ENCODE results near the gene DIDO1. TPM values are rescaled to one million over a fixed set of nuclear protein-coding genes. Genes with fewer than 3 reads are reported as not detected.

The DIDO1 gene
- total and polyA plus RNA-seq, 2 of the 13 experiments (the other 11 are each of a cell fraction or from before 2014, with no cell fraction given) = 75.0 to 75.1 TPM

- TF ChIP-seq NFAT5 (CRISPR knock-in tag; IDR thresholded peaks at IDR 0.05) (peak; percentile 47; the same call in 1 of the 2 replicates), ZSCAN25 (CRISPR knock-in tag; IDR thresholded peaks at IDR 0.05) (no peak), ZNF720 (CRISPR knock-in tag; IDR thresholded peaks at IDR 0.05) (no peak), ZNF891 (CRISPR knock-in tag; IDR thresholded peaks at IDR 0.05) (no peak; the same call in none of the 2 replicates), HNF1B (CRISPR knock-in tag; IDR thresholded peaks at IDR 0.05) (peak; percentile 59; the same call in 1 of the 2 replicates), ZNF543 (CRISPR knock-in tag; IDR thresholded peaks at IDR 0.05) (no peak; the same call in 1 of the 2 replicates), BHLHE40 (IDR thresholded peaks at IDR 0.05; ENCODE audit: low read length) (no peak), JDP2 (CRISPR knock-in tag; IDR thresholded peaks at IDR 0.05; ENCODE audit: borderline replicate concordance) (no peak), ELF1 (CRISPR knock-in tag; IDR thresholded peaks at IDR 0.05) (no peak), ZNF674 (CRISPR knock-in tag; IDR thresholded peaks at IDR 0.05; ENCODE audit: low read depth) (peak; percentile 54; the same call in 1 of the 2 replicates), LCORL (IDR thresholded peaks at IDR 0.05) (no peak), LCORL (CRISPR knock-in tag; IDR thresholded peaks at IDR 0.05) (no peak), TCF12 (IDR thresholded peaks at IDR 0.05) (no peak), TCF12 (CRISPR knock-in tag; IDR thresholded peaks at IDR 0.05) (peak; percentile 55; the same call in 1 of the 2 replicates), ZNF317 (CRISPR knock-in tag; IDR thresholded peaks at IDR 0.05) (peak; percentile 83), NFIC (IDR thresholded peaks at IDR 0.05; ENCODE audit: low read length) (no peak), RFX1 (IDR thresholded peaks at IDR 0.05) (no peak), ADNP (CRISPR knock-in tag; IDR thresholded peaks at IDR 0.05) (no peak), CBX2 (IDR thresholded peaks at IDR 0.05; ENCODE audit: low read depth, low read length) (no peak), CBX2 (CRISPR knock-in tag; IDR thresholded peaks at IDR 0.05; ENCODE audit: low read depth) (peak; percentile 71; the same call in 1 of the 2 replicates), CTCF (CRISPR knock-in tag; IDR thresholded peaks at IDR 0.05) (peak; percentile 49)
These were observed 26.9 kb upstream of the DIDO1 start (continued) for GRCh38 chr20:62952968-62953838.

Data from HepG2 (cell line).